ENCODE measurements around the gene ADARB2.

Gene ADARB2

DNA sequence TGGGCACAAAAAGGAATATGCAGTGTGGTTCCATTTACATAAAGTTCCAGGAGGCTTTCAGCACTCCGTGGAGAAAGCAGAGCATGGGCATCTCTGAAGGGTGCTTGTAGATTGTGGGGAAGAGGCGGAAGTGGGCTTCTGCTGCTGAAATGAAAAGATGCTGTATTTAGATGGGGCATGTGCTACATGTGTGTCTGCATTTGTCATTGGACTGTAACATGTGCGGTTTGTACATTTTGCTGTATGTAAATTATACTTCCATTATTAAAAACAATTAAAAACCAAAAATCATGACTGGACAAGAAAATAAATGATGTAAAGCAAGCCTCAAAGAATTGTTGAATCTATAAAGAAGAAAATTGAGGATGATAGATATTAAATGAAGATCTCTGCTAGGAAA is 347.1 kb downstream of the ADARB2 start:
- FAIRE-seq = no peak
- DNase-seq (ENCODE audit: insufficient read length, low spot score) = no peak

DNA sequence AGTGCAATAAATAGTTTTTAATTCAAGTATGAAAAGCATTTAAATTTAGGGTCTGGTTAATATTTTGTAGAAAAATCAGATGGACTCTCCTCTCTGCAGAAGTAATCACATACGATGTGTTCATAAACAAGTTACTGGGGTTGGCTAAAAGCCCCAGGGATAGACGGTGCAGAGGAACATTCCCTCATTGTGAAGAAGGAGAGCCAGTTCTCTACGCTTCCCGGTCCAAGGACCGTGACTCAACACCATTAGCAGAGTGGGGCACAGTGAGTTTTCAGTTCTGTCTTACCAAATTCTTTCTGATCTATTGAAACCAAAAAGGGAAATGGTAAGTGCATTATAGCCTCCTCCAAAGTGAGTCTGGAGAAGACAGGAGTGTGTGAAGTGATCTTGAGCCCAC is 353.3 kb downstream of the ADARB2 start:
- FAIRE-seq (no peak), DNase-seq (ENCODE audit: insufficient read length, low spot score) (no peak)

DNA sequence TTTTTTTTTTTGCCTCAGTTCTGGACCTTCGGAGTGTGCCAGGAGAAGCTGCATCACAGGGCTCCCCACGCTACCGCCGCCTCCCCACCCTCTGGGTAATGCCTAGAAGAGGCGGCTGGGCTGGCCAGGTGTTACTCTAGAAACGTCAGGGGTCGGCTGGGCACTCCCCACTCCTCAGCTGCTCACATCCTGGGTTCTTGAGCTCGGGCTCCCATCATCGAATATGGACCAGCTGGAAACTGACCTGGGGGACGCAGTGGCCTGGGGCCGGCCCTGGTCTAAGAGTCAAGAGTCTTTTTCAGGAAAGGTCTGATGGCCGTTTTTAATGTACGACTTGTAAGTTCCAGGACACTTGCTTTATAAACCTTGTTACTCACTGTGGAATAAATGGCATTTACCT is 354.6 kb downstream of the ADARB2 start:
- no peak for DNase-seq (ENCODE audit: insufficient read length, low spot score)
- no peak for FAIRE-seq

DNA sequence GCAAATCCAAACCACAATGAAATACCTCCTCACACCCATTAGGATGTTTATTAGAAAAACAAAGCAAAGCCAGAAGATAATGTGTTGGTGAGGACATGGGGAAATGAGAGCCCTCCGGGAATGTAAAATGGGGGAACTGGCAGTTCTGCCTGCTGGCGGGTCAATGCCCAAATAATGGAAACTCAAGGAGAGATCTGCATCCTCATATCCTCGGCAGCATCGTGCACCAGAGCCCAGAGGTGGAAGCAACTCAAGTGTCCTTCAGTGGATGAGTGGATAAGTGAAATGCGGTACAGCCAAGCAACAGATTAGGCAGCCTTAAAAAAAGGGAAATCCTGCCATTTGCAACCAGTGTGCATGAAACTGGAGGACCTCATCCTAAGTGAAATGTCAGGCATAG is 356.0 kb downstream of the ADARB2 start:
- DNase-seq (ENCODE audit: insufficient read length, low spot score) (no peak), FAIRE-seq (no peak)

DNA sequence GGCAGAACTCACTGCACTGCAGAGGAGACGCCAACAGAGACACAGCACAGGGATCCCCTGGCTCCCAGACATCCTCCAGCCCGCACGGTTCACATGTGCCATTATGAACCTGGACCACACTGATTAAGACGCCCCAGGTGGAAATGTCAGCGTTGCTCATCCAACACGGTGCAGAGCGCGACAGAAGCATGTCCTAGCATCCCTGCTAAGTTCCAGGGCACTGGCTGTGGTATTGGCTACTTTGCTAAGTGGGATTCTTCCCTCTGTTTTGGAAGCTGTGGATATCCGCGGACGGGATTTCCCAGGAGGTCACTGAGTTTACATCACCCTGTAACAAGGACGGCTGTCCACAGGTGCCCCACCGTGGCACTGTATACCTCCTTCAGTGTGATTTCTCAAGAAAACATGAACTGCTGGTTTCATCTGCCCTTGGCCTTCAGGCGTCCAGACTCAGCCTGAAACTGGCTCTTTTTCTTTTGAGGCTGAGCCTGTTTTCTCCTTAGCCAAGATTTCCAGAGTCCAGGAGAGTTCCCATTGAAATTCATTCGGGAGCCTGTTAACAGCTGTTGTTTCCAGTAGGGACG is 357.1 kb downstream of the ADARB2 start:
- DNase-seq (ENCODE audit: insufficient read length, low spot score) = no peak
- FAIRE-seq = no peak

DNA sequence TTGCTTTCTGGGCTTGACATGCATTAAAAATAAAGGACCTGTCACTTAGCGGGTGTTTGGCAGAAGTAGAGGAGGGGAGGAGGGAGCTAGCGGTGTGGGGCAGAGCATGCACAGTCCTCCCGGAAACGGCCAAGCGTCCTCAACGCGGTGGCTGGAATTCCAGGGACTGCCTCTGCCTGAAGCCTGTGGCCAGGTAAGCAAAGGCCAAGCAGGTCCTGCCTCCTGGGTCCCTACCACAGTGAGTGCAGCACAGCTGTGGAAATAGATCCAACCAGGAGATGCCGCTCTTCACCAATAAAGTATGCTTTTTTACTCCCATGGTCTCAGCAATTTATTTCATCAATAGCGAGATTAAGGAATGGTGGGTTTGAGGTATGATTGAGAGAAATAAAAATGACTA is 357.7 kb downstream of the ADARB2 start:
- FAIRE-seq (no peak), DNase-seq (ENCODE audit: insufficient read length, low spot score) (no peak)

DNA sequence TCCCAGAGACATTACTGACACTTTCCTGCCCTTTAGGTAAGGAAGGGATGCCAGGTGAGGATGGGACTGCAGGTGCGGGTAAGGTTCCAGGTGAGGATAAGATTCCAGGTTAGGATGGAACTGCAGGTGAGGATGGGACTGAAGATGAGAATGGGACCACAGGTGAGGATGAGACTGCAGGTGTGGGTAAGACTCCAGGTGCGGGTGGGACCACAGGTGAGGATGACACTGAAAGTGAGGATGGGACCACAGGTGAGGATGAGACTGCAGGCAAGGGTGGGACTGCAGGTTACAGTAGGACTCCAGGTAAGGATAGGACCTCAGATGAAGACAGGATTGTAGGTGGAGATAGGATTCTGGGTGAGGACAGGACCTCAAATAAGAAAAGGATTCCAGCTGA is 358.9 kb downstream of the ADARB2 start:
- DNase-seq (ENCODE audit: insufficient read length, low spot score) (no peak), FAIRE-seq (no peak)

DNA sequence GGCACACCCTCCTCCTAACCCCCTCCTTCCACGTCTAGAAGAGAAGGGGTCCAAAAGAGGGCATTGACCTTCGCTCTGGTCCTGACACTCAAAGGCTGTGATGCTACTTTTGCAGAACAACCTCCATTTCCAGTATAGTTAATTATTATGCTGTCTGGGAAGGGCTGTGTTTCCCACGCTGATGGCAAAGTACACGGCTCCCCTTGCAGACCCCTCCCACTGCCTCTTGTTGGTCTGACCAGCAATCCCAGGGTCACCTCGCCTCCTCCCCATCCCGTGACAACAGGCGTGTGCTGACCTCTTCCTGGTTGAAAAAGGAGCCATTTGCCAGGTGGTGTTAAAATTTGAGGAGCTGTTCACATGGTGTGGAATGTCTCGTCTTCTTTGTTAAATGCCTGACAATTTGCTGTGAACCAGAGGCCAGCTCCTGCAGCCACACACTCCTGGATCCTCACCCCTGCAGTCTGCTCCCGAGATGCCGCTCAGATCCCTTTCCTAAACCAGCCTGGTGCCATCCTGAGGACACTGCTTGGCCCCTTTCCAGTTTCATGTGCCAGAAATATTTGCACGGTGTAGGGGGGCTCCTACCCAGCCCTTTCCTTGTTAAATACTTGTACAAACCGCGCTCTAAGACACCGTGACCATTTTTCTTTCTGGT is 359.5 kb downstream of the ADARB2 start:
- DNase-seq (ENCODE audit: insufficient read length, low spot score) = no peak
- FAIRE-seq = no peak

DNA sequence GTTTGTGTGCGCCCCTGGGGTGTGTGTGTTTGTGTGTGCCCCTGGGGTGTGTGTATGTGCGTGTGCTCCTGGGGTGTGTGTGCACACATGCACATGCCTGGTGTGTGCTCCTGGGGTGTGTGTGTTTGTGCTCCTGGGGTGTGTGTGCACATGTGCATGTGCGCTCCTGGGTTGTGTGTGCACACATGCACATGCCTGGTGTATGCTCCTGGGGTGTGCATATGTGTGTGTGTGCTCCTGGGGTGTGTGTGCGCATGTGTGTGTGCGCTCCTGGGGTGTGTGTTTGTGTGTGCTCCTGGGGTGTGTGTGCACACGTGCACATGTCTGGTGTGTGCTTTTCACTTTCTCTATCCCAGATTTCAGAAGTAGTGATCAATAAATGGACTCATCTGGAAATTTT is 360.1 kb downstream of the ADARB2 start:
- FAIRE-seq (peak; percentile 16), DNase-seq (ENCODE audit: insufficient read length, low spot score) (no peak)

DNA sequence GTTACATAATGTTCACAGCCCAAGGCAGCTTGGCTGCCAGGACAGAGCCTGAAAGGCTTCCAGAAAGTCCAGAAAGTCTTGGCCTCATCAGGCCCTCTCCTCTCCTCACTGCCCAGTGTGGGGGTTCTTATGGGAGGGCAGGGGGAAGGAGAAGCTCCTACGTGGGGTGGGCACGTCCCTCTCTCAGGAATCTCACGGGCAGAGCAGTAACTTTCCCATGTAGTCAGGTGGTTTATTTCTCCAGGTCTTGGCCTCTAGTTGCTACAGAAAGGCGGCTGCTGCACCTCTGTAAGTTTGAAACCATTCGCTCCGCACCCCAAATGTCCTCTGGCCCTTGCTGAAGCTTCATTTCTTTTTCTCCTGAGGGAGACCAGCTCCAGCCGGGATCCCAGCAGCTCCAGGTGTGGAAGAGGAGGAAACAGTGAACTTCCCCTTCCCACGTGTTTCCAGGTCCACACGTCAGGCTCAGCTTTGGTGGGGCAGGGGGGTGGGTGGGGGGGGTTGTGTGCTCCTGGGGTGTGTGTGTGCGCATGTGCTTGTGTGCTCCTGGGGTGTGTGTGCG is 360.9 kb downstream of the ADARB2 start:
- FAIRE-seq = no peak
- no peak for DNase-seq (ENCODE audit: insufficient read length, low spot score)

DNA sequence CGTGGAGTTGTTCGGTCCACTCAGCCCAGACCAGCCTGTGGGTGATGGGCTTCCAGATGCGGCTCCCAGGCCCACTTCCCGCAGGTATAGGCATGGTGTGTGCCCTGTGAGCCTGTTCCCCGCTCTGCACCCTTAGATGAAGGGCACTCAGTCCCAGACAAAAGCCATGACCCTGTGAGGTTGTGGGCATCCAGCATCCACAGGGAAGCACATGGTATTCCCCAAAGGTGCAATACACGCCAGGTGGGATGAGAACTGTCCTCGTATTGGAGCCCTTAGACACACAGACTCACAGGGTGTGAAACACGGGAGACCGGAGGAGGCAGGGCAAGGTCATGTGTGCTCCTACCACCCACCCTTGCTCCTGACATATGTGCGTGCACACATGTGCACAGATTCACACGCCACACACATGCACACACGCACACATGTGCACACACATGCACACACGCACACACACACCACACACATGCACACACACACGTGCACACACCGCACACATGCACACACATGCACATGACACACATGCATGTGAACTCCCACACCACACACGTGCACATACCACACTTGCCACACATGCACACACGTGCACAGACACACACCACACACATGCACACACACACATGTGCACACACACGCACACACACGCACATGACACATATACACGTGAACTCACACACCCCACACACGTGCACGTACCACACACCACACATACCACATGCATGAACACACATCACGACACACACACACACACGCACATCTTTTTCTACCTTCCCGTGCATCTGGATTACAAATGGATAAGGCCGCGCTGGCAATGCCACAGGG is 361.8 kb downstream of the ADARB2 start:
- FAIRE-seq (peak; percentile 94), DNase-seq (ENCODE audit: insufficient read length, low spot score) (no peak)

DNA sequence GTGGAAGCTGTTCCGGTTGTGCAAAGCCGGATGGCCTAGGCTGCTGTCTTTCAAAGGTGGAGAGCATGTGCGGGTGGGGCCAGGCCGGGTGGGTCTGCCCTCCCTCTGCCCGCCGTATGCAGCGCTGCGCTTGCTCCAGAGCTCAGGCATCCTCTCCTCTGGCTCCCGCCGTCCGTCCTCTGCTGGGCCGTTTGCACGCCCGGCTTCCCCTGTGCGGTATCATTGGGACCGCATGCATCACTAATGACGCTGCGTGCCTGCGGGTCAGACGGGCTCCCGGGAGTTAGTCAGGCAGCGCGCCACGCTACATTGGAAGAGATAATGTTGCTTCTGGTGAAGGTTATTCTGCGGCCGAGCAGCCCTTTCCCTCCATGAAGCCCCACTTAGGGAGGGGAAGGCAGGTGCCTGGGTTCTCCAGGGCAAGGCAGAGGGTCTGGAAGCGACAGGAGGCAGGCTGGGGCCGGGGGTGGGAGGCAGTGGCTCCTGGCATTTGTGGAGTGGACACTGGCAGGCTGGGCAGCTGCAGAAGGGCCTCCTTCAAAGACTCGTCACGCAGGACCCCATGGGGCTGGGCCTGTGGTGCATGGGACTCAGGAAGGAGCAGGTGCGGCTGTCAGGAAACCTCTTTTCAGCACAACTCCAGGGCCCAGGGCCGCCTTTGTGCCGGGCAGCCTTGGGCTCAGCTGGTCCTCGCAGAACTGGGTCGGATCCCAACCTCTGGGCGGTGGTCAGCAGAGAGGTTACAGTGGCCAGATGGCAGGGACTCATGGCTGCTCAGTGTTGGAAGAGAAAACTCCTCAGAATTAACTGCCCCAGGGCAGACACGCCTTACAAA is 362.6 kb downstream of the ADARB2 start:
- FAIRE-seq = no peak
- no peak for DNase-seq (ENCODE audit: insufficient read length, low spot score)

DNA sequence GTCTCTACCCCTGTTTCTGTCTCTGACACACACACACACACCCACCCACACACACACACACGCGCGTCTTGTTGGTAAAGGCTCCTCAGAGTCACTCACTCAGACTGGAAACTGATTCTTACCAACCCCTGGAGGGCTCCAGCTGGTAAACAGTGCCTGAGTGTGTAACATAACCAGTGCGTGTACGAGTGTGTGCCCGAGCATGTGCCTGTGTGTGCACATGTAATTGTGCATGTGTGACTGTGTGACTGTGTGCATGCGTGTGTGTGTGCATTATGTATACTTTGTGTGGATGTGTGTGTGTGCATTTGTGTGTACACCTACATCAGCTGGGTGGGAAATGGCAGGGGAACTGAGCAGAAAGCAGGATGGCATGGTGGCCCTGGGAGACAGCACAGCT is 364.0 kb downstream of the ADARB2 start:
- no peak for FAIRE-seq
- DNase-seq (ENCODE audit: insufficient read length, low spot score) = no peak

DNA sequence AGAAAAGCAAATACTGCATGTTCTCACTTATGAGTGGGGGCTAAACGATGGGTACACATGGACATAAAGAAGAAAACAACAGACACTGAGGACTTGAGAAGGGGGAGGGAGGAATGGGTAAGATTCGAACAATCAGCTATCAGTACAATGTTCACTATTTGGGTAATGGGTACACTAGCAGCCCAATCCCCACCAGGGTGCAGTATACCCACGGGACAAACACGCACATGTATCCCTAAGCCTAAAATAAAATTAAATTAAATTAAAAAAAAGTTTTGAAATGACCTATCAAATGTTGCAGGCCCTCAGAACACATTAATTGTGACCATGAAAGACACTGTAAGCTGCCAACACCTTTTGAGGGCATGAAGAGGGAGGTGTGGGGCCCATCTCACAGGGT is 365.1 kb downstream of the ADARB2 start:
- FAIRE-seq (no peak), DNase-seq (ENCODE audit: insufficient read length, low spot score) (no peak)

DNA sequence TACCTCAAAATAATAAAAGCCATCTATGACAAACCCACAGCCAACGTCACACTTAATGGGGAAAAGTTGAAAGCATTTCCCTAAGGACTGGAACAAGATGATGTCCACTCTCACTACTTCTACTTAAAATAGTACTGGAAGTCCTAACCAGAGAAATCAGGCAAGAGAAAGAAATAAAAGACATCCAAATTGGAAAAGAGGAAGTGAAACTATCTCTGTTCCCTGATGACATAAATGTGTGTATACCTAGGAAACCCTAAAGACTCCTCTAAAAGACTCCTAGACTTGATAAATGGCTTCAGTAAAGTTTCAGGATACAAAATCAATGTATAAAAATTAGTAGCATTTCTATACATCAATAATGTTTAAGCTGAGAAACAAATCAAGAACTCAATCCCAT is 367.0 kb downstream of the ADARB2 start:
- DNase-seq (ENCODE audit: insufficient read length, low spot score) = no peak
- FAIRE-seq = no peak

DNA sequence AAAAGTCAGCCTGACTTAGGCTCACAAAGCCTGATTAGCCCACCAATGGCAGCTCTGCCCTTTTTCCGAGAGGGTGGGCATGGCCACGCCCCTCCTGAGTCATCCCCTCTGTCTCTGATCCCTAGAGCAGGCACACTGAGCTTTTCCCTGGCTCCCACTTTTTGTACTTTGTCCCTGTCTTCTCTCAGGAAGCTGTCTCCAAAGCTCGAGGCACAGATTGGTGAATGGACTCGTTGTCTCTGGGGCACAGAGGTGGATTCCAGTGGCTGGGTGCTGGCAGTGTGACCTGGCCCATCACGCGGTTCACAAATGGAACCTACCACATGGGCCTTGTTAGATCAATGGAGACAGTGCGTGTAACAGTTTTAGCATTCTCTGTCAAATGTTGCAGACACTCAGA is 367.7 kb downstream of the ADARB2 start:
- FAIRE-seq (no peak), DNase-seq (ENCODE audit: insufficient read length, low spot score) (no peak)

DNA sequence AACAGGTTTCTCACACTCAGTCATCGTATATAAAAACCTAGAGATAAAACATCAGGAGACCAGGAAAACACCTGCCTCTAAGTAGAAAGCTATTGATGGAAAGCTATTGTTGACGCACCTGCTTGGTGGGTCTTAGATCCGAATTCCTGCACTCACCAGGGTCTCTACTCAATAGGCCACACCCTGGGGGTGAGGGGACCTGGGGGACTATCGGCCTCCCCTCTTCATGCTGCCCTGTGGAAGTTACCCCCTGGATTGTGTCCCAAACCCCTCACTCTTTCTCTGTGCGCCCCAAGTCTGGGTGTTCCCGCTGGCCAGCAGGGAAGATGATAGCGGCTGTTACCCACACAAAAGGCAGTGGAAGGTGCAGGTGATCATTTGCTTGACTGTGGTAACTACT is 368.1 kb downstream of the ADARB2 start:
- FAIRE-seq (no peak), DNase-seq (ENCODE audit: insufficient read length, low spot score) (no peak)

DNA sequence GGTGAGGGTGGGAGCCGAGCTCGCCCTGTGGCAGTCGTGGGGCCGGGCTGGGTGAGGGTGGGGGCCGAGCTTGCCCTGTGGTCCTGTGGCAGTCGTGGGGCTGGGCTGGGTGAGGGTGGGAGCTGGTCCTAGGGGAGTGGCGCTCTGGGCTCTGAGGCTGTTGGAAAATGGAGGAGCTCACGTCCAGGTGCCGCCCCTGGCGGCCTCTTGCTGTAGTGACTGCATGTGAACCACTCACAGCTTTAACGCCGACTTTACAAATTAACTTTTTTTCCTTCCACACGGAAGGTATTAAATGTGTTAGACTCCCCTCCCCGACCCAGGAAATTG is 368.5 kb downstream of the ADARB2 start:
- DNase-seq (ENCODE audit: insufficient read length, low spot score) (peak; percentile 43), FAIRE-seq (no peak)

DNA sequence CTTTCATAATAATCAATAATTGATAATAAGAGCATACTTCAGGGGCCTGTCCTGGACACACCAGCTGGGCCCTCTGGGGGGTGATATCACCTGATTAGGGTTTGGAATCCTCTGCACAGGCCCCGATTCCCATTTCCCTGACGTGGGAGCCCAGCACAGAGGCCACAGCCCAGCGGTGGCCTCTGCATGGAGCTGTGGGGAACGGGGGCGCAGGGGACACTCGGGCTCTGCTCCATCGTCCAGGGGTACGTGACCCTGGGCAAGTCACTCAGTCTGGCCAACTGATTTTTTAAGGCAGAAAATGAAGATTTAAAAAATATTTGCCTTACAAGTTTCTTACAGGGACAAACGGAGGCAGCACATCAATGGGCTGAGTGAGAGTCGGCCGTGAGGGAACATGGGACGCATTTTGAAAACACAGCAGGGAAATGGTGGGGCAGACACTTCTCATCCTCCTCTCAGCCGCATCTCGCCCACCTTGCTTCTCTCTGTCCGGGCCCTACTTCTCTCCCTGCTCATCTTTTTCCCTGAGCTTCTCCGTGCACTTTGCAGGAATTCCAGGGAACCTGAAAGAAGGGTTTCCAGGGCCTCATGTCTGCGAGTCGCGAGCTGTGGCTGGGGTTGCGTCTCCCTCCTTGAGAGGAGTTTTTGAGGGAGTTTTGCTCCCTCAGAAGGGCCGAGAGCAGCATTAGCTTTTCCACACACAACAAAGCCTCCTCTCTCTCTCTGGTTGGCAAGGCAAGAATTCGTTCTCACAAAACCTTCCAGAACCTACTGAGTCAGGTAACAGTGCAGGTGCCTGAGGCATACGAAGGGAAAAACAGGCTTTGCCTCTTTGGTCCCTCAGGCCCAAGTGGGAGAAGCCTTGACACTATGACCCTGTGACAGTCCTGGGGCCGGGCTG is 369.1 kb downstream of the ADARB2 start:
- DNase-seq (ENCODE audit: insufficient read length, low spot score) (no peak), FAIRE-seq (no peak)

DNA sequence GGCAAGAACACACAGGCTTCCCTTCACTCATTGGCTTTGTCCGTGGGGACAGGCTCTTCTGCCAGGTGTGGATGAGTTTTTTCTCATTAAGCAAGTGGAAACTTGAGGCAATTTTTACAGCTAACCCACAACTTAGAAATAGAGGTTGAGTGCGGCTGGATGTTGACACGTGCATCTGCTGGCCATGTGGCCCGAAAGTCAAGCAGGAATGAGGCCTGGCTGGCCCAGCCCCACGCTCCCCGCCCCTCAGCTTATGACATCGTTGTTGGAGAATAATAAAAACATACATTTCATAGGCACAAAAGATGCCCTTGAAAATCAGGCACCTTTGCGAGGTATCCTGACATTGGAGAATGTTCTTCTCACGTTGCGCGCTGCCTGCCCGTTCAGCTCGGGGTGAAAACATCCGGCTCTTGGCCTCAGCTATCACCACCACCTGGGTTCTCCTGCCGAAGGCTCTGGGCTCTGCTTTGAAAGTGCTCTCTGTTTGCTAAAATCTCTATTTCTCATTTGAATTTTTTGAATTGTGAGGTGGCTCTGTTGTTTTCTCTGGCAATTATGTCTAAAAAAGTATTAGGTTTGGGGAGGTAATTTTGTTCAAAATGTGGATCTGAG is 370.4 kb downstream of the ADARB2 start:
- FAIRE-seq = no peak
- no peak for DNase-seq (ENCODE audit: insufficient read length, low spot score)
